Neuronal stem cell (in vitro differentiated cells): Measurements from ENCODE around the gene DGLUCY.
A peak's percentile ranks its signal among the peaks of the same experiment; 100 is the strongest.

Source experiments
- DNase-seq: peaks from one replicate; pipeline ENCODE4 v3.0.0-alpha.2; 2013; ENCODE audit warnings: low spot score
- H2AFZ ChIP-seq: one replicate; pipeline ENCODE4 v1.6.1; 2013; ENCODE audit warnings: mild to moderate bottlenecking, low read length, inconsistent platforms
- H2AK5ac ChIP-seq: 2 replicates; pipeline ENCODE4 v1.6.1; 2013; ENCODE audit warnings: low read depth, mild to moderate bottlenecking, inconsistent platforms, low read length, moderate library complexity, mixed read lengths
- H2BK120ac ChIP-seq: 2 replicates; pipeline ENCODE4 v1.6.1; 2013; ENCODE audit warnings: low read depth, mild to moderate bottlenecking, inconsistent platforms, low read length, moderate library complexity, mixed read lengths
- H2BK12ac ChIP-seq: one replicate; pipeline ENCODE4 v1.6.1; 2013; ENCODE audit warnings: low read length, inconsistent platforms
- H2BK15ac ChIP-seq: 2 replicates; pipeline ENCODE4 v1.6.1; 2013; ENCODE audit warnings: mild to moderate bottlenecking, low read length, inconsistent platforms, mixed read lengths
- H2BK5ac ChIP-seq: one replicate; pipeline ENCODE4 v1.6.1; 2013; ENCODE audit warnings: inconsistent platforms, mild to moderate bottlenecking, low read length, moderate library complexity
- H3K14ac ChIP-seq: one replicate; pipeline ENCODE4 v1.6.1; 2013; ENCODE audit warnings: low read length, inconsistent platforms
- H3K18ac ChIP-seq: 2 replicates; pipeline ENCODE4 v1.6.1; 2013; ENCODE audit warnings: low read length, inconsistent platforms
- H3K23ac ChIP-seq: 2 replicates; pipeline ENCODE4 v1.6.1; 2013; ENCODE audit warnings: low read depth, mild to moderate bottlenecking, mixed read lengths, low read length, inconsistent platforms; ENCODE audit not compliant: poor library complexity
- H3K27ac ChIP-seq: replicated peaks from 3 replicates; pipeline ENCODE4 v1.5.1; 2013; ENCODE audit warnings: low read length, inconsistent platforms
- H3K27me3 ChIP-seq, 3 experiments: 2 replicates each; pipeline ENCODE4 v1.6.1; 2013; ENCODE audit warnings: low read length in 3 of 3, mild to moderate bottlenecking in 2 of 3, inconsistent platforms in 1 of 3, low read depth in 1 of 3, mixed read lengths in 1 of 3, moderate library complexity in 1 of 3; ENCODE audit not compliant: control insufficient read depth in 3 of 3, insufficient read depth in 3 of 3
- H3K36me3 ChIP-seq, 2 donors: replicated peaks in 1 of 2; 2 replicates each; pipeline ENCODE4 v1.6.1; 2013; ENCODE audit warnings: low read length in 2 of 2; ENCODE audit not compliant: control insufficient read depth in 2 of 2, insufficient read depth in 2 of 2
- H3K4ac ChIP-seq: 2 replicates; pipeline ENCODE4 v1.6.1; 2013; ENCODE audit warnings: inconsistent platforms, mild to moderate bottlenecking, low read length, moderate library complexity
- H3K4me1 ChIP-seq, 2 donors: 1 replicate in 1 of 2; 2 replicates in 1 of 2; pipeline ENCODE4 v1.6.1; 2013; ENCODE audit warnings: low read length in 2 of 2, low read depth in 1 of 2; ENCODE audit not compliant: control insufficient read depth in 2 of 2, insufficient read depth in 1 of 2
- H3K4me2 ChIP-seq: one replicate; pipeline ENCODE4 v1.6.1; 2013; ENCODE audit warnings: mild to moderate bottlenecking, low read length, inconsistent platforms; ENCODE audit not compliant: insufficient read depth, poor library complexity, severe bottlenecking
- H3K4me3 ChIP-seq, 2 donors: 2 replicates each; pipeline ENCODE4 v1.5.1; 2013; ENCODE audit warnings: low read length in 2 of 2, mild to moderate bottlenecking in 2 of 2, inconsistent platforms in 1 of 2, moderate library complexity in 1 of 2
- H3K79me1 ChIP-seq: one replicate; pipeline ENCODE4 v1.6.1; 2013; ENCODE audit warnings: low read depth, mild to moderate bottlenecking, inconsistent platforms, low read length, moderate library complexity
- H3K9ac ChIP-seq: one replicate; pipeline ENCODE4 v1.6.1; 2013; ENCODE audit warnings: mild to moderate bottlenecking, low read depth, low read length, inconsistent platforms; ENCODE audit not compliant: poor library complexity
- H3K9me3 ChIP-seq, 2 donors: replicated peaks in 1 of 2; 2 replicates each; pipeline versions ENCODE3 to v1.6.1; 2013; ENCODE audit warnings: low read length in 2 of 2, mild to moderate bottlenecking in 2 of 2, inconsistent platforms in 1 of 2, low read depth in 1 of 2, mixed read lengths in 1 of 2, moderate library complexity in 1 of 2; ENCODE audit not compliant: control insufficient read depth in 2 of 2, insufficient read depth in 1 of 2
- H4K8ac ChIP-seq: one replicate; pipeline ENCODE4 v1.6.1; 2013; ENCODE audit warnings: low read depth, mild to moderate bottlenecking, inconsistent platforms, low read length, moderate library complexity
- H4K91ac ChIP-seq: one replicate; pipeline ENCODE4 v1.6.1; 2013; ENCODE audit warnings: low read length, low read depth, mild to moderate bottlenecking, inconsistent platforms; ENCODE audit not compliant: poor library complexity
- WGBS, 2 donors: extraction: QIAGEN DNeasy Blood & Tissue Kit; methylation state at CpG; one replicate each; pipeline ENCODE4 v1.1.7; 2013; ENCODE audit warnings: missing lambda C conversion rate in 2 of 2, mixed read lengths in 1 of 2; ENCODE audit not compliant: insufficient read length in 2 of 2, insufficient replicate concordance in 1 of 2; ENCODE audit errors: extremely low coverage in 2 of 2; 5-methylcytosine and 5-hydroxymethylcytosine counted together

Gene DGLUCY

DNA sequence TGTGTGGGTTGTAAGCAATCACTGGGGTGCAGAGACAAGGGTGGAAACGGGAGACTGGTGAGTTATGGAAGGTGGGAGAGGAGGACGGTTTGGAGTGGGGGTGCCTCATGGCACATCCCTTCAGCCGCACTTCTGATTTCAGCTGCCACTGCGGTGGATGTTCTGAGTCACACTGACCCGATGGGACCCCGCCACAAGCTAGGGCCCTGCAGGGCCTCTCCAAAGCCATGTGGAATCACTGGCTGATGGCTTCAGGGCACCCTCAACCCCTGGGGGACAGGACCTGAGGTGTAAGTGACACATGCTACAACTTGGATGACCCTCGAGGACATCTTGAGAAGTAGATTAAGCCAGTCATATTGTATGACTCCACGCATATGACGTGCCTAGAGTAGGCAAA lies 77.0 kb downstream of the DGLUCY start:
- no peak overlapping the region for H3K4ac ChIP-seq
- H3K36me3 ChIP-seq, result peaks cover 14 to 54% of the 10 kb centered on the region in 2 donors
- DNase-seq, result no peak
- H3K79me1 ChIP-seq, result no peaks in the 10 kb centered on the region
- no CpG with 5 or more reads among the region's 9 CpGs for WGBS, 2 donors
- no peak overlapping the region for H3K4me2 ChIP-seq
- no peak overlapping the region for H2BK12ac ChIP-seq
- no peak overlapping the region for H3K4me3 ChIP-seq
- no peak overlapping the region for H4K91ac ChIP-seq
- H2BK5ac ChIP-seq, result no peak overlapping the region
- H3K9ac ChIP-seq, result no peak overlapping the region
- no peak overlapping the region for H3K14ac ChIP-seq
- H2BK120ac ChIP-seq, result no peak overlapping the region
- H3K9me3 ChIP-seq, result peaks cover 0 to 2% of the 10 kb centered on the region in 2 donors
- no peak overlapping the region for H3K23ac ChIP-seq
- no peak overlapping the region for H2AFZ ChIP-seq
- no peak overlapping the region for H3K27ac ChIP-seq
- no peaks in the 10 kb centered on the region for H3K27me3 ChIP-seq
- no peaks in the 10 kb centered on the region for H3K4me1 ChIP-seq
- no peak overlapping the region for H4K8ac ChIP-seq
- no peak overlapping the region for H2BK15ac ChIP-seq
- H3K18ac ChIP-seq, result no peak overlapping the region
- H2AK5ac ChIP-seq, result no peak overlapping the region

DNA sequence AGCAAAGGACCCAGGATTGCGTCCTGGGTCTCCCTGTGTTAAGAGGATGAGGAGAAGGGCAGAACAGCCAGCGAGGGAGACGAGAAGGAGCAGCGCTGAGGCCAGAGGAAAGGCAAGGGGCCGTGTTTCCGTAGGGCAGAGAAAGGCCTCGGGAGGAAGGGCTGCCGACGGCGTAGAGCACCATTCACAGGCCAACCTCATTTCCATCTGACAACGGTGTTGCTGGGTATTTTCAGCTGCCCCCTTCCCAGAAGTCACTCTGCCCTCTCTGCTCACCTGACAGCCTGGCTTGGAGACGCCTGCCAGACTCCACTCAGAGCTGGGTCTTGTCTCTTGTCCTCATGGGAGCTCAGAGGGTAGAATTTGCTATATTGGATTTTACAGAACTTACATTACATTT lies 79.2 kb downstream of the DGLUCY start:
- Histone ChIP-seq H3K18ac (peak overlapping the region; percentile 13), H4K8ac (no peak overlapping the region), H4K91ac (no peak overlapping the region), H3K9me3 (peaks cover 0 to 2% of the 10 kb centered on the region in 2 donors), H2AFZ (no peak overlapping the region), H3K27me3 (no peaks in the 10 kb centered on the region), H3K79me1 (no peaks in the 10 kb centered on the region), H2AK5ac (no peak overlapping the region), H3K9ac (no peak overlapping the region), H3K4ac (no peak overlapping the region), H3K4me3 (no peak overlapping the region), H2BK5ac (no peak overlapping the region), H3K4me1 (peaks cover 0 to 4% of the 10 kb centered on the region in 2 donors), H3K23ac (peak overlapping the region; percentile 39), H2BK120ac (no peak overlapping the region), H3K14ac (peak overlapping the region; percentile 48), H2BK15ac (no peak overlapping the region), H2BK12ac (no peak overlapping the region), H3K36me3 (peaks cover 12 to 56% of the 10 kb centered on the region in 2 donors), H3K27ac (no peak overlapping the region), H3K4me2 (no peak overlapping the region)
- DNase-seq, result no peak
- WGBS, 2 donors, result no CpG with 5 or more reads among the region's 12 CpGs

DNA sequence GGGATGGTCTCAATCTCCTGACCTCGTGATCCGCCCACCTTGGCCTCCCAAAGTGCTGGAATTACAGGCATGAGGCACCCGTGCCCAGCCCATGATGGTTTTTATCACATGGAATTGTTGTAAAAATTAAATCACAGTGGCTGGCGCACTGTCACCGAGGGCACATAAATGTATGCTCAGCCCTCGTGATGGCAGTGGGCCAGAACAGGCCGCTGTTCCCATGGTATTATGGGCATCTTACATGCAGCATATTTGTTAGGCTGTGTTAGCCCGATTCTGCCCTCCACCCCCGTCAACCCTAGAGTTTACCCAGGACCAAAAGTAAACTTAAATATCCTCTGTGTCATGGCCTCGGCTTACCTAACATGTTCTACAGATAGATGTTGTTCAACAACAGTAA lies 82.0 kb downstream of the DGLUCY start:
- no peak overlapping the region for H2BK12ac ChIP-seq
- no peak overlapping the region for H3K4ac ChIP-seq
- H2BK15ac ChIP-seq, result no peak overlapping the region
- H4K8ac ChIP-seq, result no peak overlapping the region
- no peak overlapping the region for H3K4me2 ChIP-seq
- no peaks in the 10 kb centered on the region for H3K27me3 ChIP-seq
- no peak overlapping the region for H2BK120ac ChIP-seq
- H2AK5ac ChIP-seq, result no peak overlapping the region
- no peak overlapping the region for H3K18ac ChIP-seq
- H3K36me3 ChIP-seq, result peaks cover 6 to 51% of the 10 kb centered on the region in 2 donors
- no peak overlapping the region for H3K4me3 ChIP-seq
- H3K14ac ChIP-seq, result no peak overlapping the region
- peaks cover 2 to 12% of the 10 kb centered on the region in 2 donors for H3K9me3 ChIP-seq
- H2AFZ ChIP-seq, result no peak overlapping the region
- no peak for DNase-seq
- no peak overlapping the region for H2BK5ac ChIP-seq
- no CpG with 5 or more reads among the region's 10 CpGs for WGBS, 2 donors
- H3K79me1 ChIP-seq, result no peaks in the 10 kb centered on the region
- H3K23ac ChIP-seq, result no peak overlapping the region
- peaks cover 4 to 10% of the 10 kb centered on the region in 2 donors for H3K4me1 ChIP-seq
- no peak overlapping the region for H4K91ac ChIP-seq
- H3K27ac ChIP-seq, result no peak overlapping the region
- no peak overlapping the region for H3K9ac ChIP-seq

DNA sequence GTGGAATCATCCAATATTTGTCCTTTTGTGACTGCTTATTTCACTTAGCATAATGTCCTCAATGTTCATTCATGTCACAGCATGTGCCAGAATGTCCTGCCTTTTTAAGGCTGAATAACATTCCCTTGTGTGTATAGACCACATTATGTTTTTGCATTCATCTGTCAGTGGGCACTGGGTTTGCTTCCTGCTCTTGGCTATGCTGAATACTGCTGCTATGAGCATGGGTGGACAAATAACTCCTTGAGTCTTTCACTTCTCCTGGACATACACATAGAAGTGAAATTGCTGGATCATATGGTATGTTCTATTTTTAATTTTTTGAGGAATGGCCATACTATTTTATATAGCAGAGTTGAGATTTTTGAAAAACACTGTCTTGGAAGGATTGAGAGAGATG lies 83.8 kb downstream of the DGLUCY start:
- no peak overlapping the region for H3K27ac ChIP-seq
- no peaks in the 10 kb centered on the region for H3K27me3 ChIP-seq
- H4K8ac ChIP-seq, result no peak overlapping the region
- no peak overlapping the region for H3K4me3 ChIP-seq
- no peak overlapping the region for H3K14ac ChIP-seq
- peaks cover 2 to 15% of the 10 kb centered on the region in 2 donors for H3K9me3 ChIP-seq
- H3K4ac ChIP-seq, result no peak overlapping the region
- DNase-seq, result no peak
- H3K18ac ChIP-seq, result no peak overlapping the region
- no peak overlapping the region for H2BK12ac ChIP-seq
- no peak overlapping the region for H2BK120ac ChIP-seq
- no peak overlapping the region for H2BK15ac ChIP-seq
- H3K23ac ChIP-seq, result no peak overlapping the region
- no peaks in the 10 kb centered on the region for H3K79me1 ChIP-seq
- no peak overlapping the region for H4K91ac ChIP-seq
- no peak overlapping the region for H2AFZ ChIP-seq
- peaks cover 6 to 54% of the 10 kb centered on the region in 2 donors for H3K36me3 ChIP-seq
- peaks cover 7 to 10% of the 10 kb centered on the region in 2 donors for H3K4me1 ChIP-seq
- no peak overlapping the region for H3K9ac ChIP-seq
- no peak overlapping the region for H2AK5ac ChIP-seq
- H2BK5ac ChIP-seq, result no peak overlapping the region
- no peak overlapping the region for H3K4me2 ChIP-seq
